RWPE1 (cell line): ENCODE measurements around the gene CTDNEP1.
A peak's percentile ranks its signal among the peaks of the same experiment; 100 is the strongest.

Experiments used
- CTCF ChIA-PET: fragments of 350-600 bp; sonication (Branson Sonifier 250); formaldehyde crosslinking; extraction: SDS; loops from one replicate; lab custom pipeline; 2021; lab: Yijun Ruan, JAX
- POLR2A ChIA-PET: fragments of 400-600 bp; formaldehyde crosslinking; extraction: SDS; loops from one replicate; lab custom pipeline; 2020; ENCODE audit warnings: antibody characterized with exemption; ENCODE audit not compliant: low non-redundant PET; lab: Yijun Ruan, JAX
- DNase-seq: peaks from one replicate; pipeline ENCODE4 v3.0.0; 2012; ENCODE audit warnings: low spot score
- H3K27ac ChIP-seq: fragments of 450-650 bp; 2 replicates; pipeline ENCODE4 v1.5.1; 2017
- CTCF ChIP-seq: fragments of 450-650 bp; conservative IDR thresholded peaks from 2 replicates; pipeline ENCODE4 v1.5.1; 2017; ENCODE audit warnings: low read depth, mild to moderate bottlenecking

The CTDNEP1 gene

GRCh38 chr17:7223375-7223774, 28.2 kb downstream of the CTDNEP1 start:
- POLR2A ChIA-PET = no interaction called here

GRCh38 chr17:7222972-7223292, 28.6 kb downstream of the CTDNEP1 start:
- H3K27ac ChIP-seq = peak overlapping the region; percentile 99
- ChIA-PET POLR2A (no interaction called here), CTCF (interaction anchor here (0.9 kb wide), 1 partner anchor 16 kb away, joined by 3 read pairs; no protein-coding TSS in a partner anchor)
- no peak for DNase-seq
- no peak for TF ChIP-seq CTCF

More at GRCh38 chr17:7223375-7223774, 28.2 kb downstream of the CTDNEP1 start:
- CTCF ChIA-PET = no interaction called here
- H3K27ac ChIP-seq = peak overlapping the region; percentile 99
- no peak for DNase-seq
- no peak for TF ChIP-seq CTCF

- CTCF ChIA-PET = interaction anchor here (0.9 to 1.1 kb wide), 2 partner anchors 15 to 16 kb away, joined by 3 read pairs; no protein-coding TSS in a partner anchor
- POLR2A ChIA-PET = no interaction called here
- no peak for TF ChIP-seq CTCF
Observed at GRCh38 chr17:7222093-7222971, 29.2 kb downstream of the CTDNEP1 start.

GRCh38 chr17:7221278-7222092, 30.0 kb downstream of the CTDNEP1 start:
- peak overlapping the region; percentile 99 for H3K27ac ChIP-seq
- CTCF ChIA-PET = interaction anchor here (0.5 to 1.1 kb wide), 5 partner anchors 17 to 115 kb away, joined by 3 to 4 read pairs (median 3); partner anchors contain the start of gene ACAP1
- no peak for TF ChIP-seq CTCF

More at GRCh38 chr17:7222093-7222971, 29.2 kb downstream of the CTDNEP1 start:
- no peak for DNase-seq
- peak overlapping the region; percentile 99 for H3K27ac ChIP-seq

GRCh38 chr17:7220593-7221277, 30.8 kb downstream of the CTDNEP1 start:
- peak; percentile 75 for DNase-seq
- peak overlapping the region; percentile 99 for H3K27ac ChIP-seq
- ChIA-PET POLR2A (interaction anchor here (0.8 to 1.7 kb wide), 4 partner anchors 12 to 235 kb away, joined by 3 to 6 read pairs (median 4); no protein-coding TSS in a partner anchor), CTCF (interaction anchor here (0.5 to 1.1 kb wide), 6 partner anchors 11 to 168 kb away, joined by 3 to 8 read pairs (median 4); partner anchors contain the start of gene ACAP1)
- peak; percentile 43 for TF ChIP-seq CTCF

More at GRCh38 chr17:7221278-7222092, 30.0 kb downstream of the CTDNEP1 start:
- POLR2A ChIA-PET = interaction anchor here (1.0 to 1.7 kb wide), 3 partner anchors 11 to 20 kb away, joined by 3 to 6 read pairs (median 6); no protein-coding TSS in a partner anchor
- DNase-seq = no peak
